ENCODE results near the gene C9orf78. TPM values are rescaled to one million over a fixed set of nuclear protein-coding genes. Genes with fewer than 3 reads are reported as not detected.

The C9orf78 gene
- total RNA-seq, 1 experiment from 2014 or later, result 37.5 TPM

GRCh38 chr9:129879103-129879699 lies 44.1 kb upstream of the C9orf78 start:
- H3K79me1 ChIP-seq (ENCODE audit: insufficient read depth, low read depth, low read length, poor library complexity, severe bottlenecking), result no peaks in the 10 kb centered on the region
- H2BK5ac ChIP-seq (ENCODE audit: insufficient read length, low read length), result no peak overlapping the region
- no peak overlapping the region for H3K18ac ChIP-seq (ENCODE audit: insufficient read length, low read depth, low read length)
- no peak overlapping the region for H4K5ac ChIP-seq (ENCODE audit: insufficient read length, low read depth, low read length)
- H3K56ac ChIP-seq (ENCODE audit: insufficient read length, low read depth, low read length), result no peak overlapping the region
- H4K91ac ChIP-seq (ENCODE audit: insufficient read length, low read depth, low read length), result no peak overlapping the region
- no peak overlapping the region for H3K23ac ChIP-seq (ENCODE audit: insufficient read length, low read depth, low read length)
- H3K79me2 ChIP-seq (ENCODE audit: insufficient read depth, low read length), result no peaks in the 10 kb centered on the region
- no peak for TF ChIP-seq CTCF (conservative IDR thresholded peaks at IDR 0.05)
- H2AK5ac ChIP-seq (ENCODE audit: insufficient read length, low read length), result no peak overlapping the region
- no peak overlapping the region for H3K9ac ChIP-seq (ENCODE audit: extremely low read depth, insufficient read length, low read length)
- H3K23me2 ChIP-seq (ENCODE audit: insufficient read length, low read depth, low read length, poor library complexity, severe bottlenecking), result no peaks in the 10 kb centered on the region
- Mint-ChIP-seq H3K36me3 (ENCODE audit: insufficient read depth in 1 of 3, low read depth in 3 of 3) (peaks cover 0 to 20% (median 12%) of the 10 kb centered on the region in 3 experiments; a peak in 6 of 7 replicates), H3K9me3 (no peaks in the 10 kb centered on the region), H3K4me1 (peaks cover 3 to 12% of the 10 kb centered on the region in 2 experiments), H3K4me3 (no peak overlapping the region), H3K27me3 (ENCODE audit: low read depth) (no peaks in the 10 kb centered on the region), H3K27ac (no peak overlapping the region)
- DNase-seq, result no peak
- H2BK20ac ChIP-seq (ENCODE audit: low read depth, low read length, poor library complexity, severe bottlenecking), result no peak overlapping the region
- no peak overlapping the region for H4K8ac ChIP-seq (replicated peaks; ENCODE audit: insufficient read length, low read depth, low read length)
- no peak overlapping the region for H3K4me2 ChIP-seq (ENCODE audit: insufficient read depth, insufficient read length, low read length)
- no peak overlapping the region for H2BK12ac ChIP-seq (ENCODE audit: insufficient read length, low read depth, low read length)
- no peak overlapping the region for H2BK120ac ChIP-seq (ENCODE audit: low read depth, low read length, poor library complexity, severe bottlenecking)
- H4K20me1 ChIP-seq (ENCODE audit: control insufficient read depth, insufficient read depth, insufficient read length), result no peaks in the 10 kb centered on the region
- H2BK15ac ChIP-seq (ENCODE audit: low read depth, low read length), result no peak overlapping the region
- H3K27me3 ChIP-seq (ENCODE audit: insufficient read depth, low read length), result no peaks in the 10 kb centered on the region
- no peak overlapping the region for H3K14ac ChIP-seq (ENCODE audit: insufficient read depth, low read length)
- H2AFZ ChIP-seq (ENCODE audit: low read length), result no peak overlapping the region
- H3K27ac ChIP-seq (ENCODE audit: insufficient read length, low read depth, low read length), result no peak overlapping the region
- no CpG with 5 or more reads among the region's 17 CpGs for WGBS (ENCODE audit: extremely low coverage, insufficient read length, low lambda C conversion rate)
- H3K4ac ChIP-seq (ENCODE audit: low read depth, low read length), result no peak overlapping the region
- H3K9me3 ChIP-seq (ENCODE audit: control insufficient read depth, low read depth, low read length), result no peaks in the 10 kb centered on the region
- H3K4me1 ChIP-seq (ENCODE audit: insufficient read depth, low read length), result no peaks in the 10 kb centered on the region; the same call in 1 of the 2 replicates
- H3T11ph ChIP-seq (ENCODE audit: low read length), result no peak overlapping the region
